MM.1S (cell line): Measurements from ENCODE around the gene NASP.

Source experiments
- CTCF ChIP-seq: fragments of 300-600 bp; sonication (generic); IDR thresholded peaks from 2 replicates; pipeline ENCODE4 v1.5.1; 2016; ENCODE audit warnings: antibody characterized with exemption, low read length, mixed read lengths
- EZH2 ChIP-seq: fragments of 300-600 bp; sonication (generic); optimal IDR thresholded peaks from 2 replicates; pipeline ENCODE3; 2017; ENCODE audit warnings: low read depth, mild to moderate bottlenecking, antibody characterized with exemption, low read length, mixed read lengths
- EZH2phosphoT487 ChIP-seq: fragments of 300-600 bp; sonication (generic); IDR thresholded peaks from 2 replicates; pipeline ENCODE4 v1.6.1; 2018; ENCODE audit warnings: antibody characterized with exemption, low read length

DNA sequence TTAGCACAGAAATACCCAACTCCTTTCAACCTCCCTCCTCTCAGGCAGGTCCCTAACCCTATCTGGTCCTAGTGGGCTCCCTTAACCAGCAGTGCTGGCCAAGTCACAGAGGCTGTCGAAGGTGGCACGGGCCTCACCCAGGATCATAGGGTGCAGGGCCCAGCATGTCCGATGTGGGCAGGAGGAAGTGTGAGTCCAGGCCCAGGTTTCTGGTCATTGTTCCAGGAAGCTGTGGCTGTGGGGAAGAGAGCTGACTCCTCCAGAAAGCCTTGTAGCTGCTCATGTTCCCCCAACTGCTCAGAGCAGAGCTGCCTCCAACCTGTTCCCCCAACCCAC, 37.6 kb downstream of the NASP start:
- TF ChIP-seq CTCF (no peak), EZH2 (no peak), EZH2phosphoT487 (no peak)
